Common myeloid progenitor, CD34-positive (primary cell): ENCODE data around the gene NME8.
A peak's percentile ranks its signal among the peaks of the same experiment; 100 is the strongest.

Experiments
- CTCF ChIA-PET: fragments of 350-600 bp; sonication (Branson Sonifier 250); formaldehyde crosslinking; loops from one replicate; lab custom pipeline; 2021; ENCODE audit warnings: antibody characterized with exemption; lab: Charles Lee
- POLR2A ChIA-PET: fragments of 350-600 bp; sonication (Branson Sonifier 250); formaldehyde crosslinking; loops from one replicate; lab custom pipeline; 2021; ENCODE audit warnings: antibody characterized with exemption; lab: Charles Lee
- DNase-seq, 3 donors: peaks; one replicate each; pipeline versions ENCODE4 v3.0.0 to v3.0.0-alpha.2; 2013
- H3K27ac ChIP-seq, 2 experiments: 1 replicate in 1 of 2; 2 replicates in 1 of 2; pipeline ENCODE4 v1.7.0; 2013; ENCODE audit warnings: inconsistent platforms in 2 of 2, low read length in 2 of 2, mild to moderate bottlenecking in 2 of 2, low read depth in 1 of 2, moderate library complexity in 1 of 2; ENCODE audit not compliant: severe bottlenecking in 2 of 2, insufficient read depth in 1 of 2, poor library complexity in 1 of 2
- H3K27me3 ChIP-seq, 5 experiments: replicated peaks in 2 of 5; 1 replicate in 3 of 5; 2 replicates in 2 of 5; pipeline versions ENCODE4 v1.6.1 to v1.7.0; 2013; ENCODE audit warnings: low read length in 4 of 5, mild to moderate bottlenecking in 2 of 5, moderate library complexity in 2 of 5, inconsistent platforms in 1 of 5; ENCODE audit not compliant: insufficient read depth in 5 of 5, control insufficient read depth in 4 of 5
- H3K36me3 ChIP-seq, 4 experiments: 1 replicate in 2 of 4; 2 replicates in 2 of 4; pipeline versions ENCODE4 v1.6.1 to v1.7.0; 2013; ENCODE audit warnings: low read length in 3 of 4, control low read depth in 1 of 4, mild to moderate bottlenecking in 1 of 4; ENCODE audit not compliant: control insufficient read depth in 4 of 4, insufficient read depth in 4 of 4
- H3K4me1 ChIP-seq, 4 experiments: 1 replicate in 3 of 4; 2 replicates in 1 of 4; pipeline versions ENCODE4 v1.6.1 to v1.7.1; 2013; ENCODE audit warnings: low read length in 3 of 4, mild to moderate bottlenecking in 3 of 4, control low read depth in 1 of 4, inconsistent platforms in 1 of 4, moderate library complexity in 1 of 4; ENCODE audit not compliant: control insufficient read depth in 4 of 4, insufficient read depth in 4 of 4; ENCODE audit errors: control extremely low read depth in 1 of 4
- H3K4me3 ChIP-seq, 7 experiments: 1 replicate in 4 of 7; 2 replicates in 3 of 7; pipeline versions ENCODE4 v1.5.1 to v1.7.0; 2013; ENCODE audit warnings: mild to moderate bottlenecking in 7 of 7, low read length in 6 of 7, moderate library complexity in 6 of 7, inconsistent platforms in 2 of 7, low read depth in 2 of 7, control low read depth in 1 of 7; ENCODE audit not compliant: insufficient read depth in 4 of 7, control insufficient read depth in 1 of 7; ENCODE audit errors: extremely low read depth in 1 of 7
- H3K9me3 ChIP-seq, 5 experiments: 1 replicate in 4 of 5; 2 replicates in 1 of 5; pipeline versions ENCODE4 v1.6.1 to v1.7.1; 2013; ENCODE audit warnings: low read length in 4 of 5, mild to moderate bottlenecking in 2 of 5, inconsistent platforms in 1 of 5, low read depth in 1 of 5, moderate library complexity in 1 of 5; ENCODE audit not compliant: control insufficient read depth in 4 of 5, insufficient read depth in 2 of 5; ENCODE audit errors: control extremely low read depth in 1 of 5
- WGBS: methylation state at CpG from one replicate; pipeline ENCODE4 v1.1.5; 2013; ENCODE audit not compliant: insufficient coverage; 5-methylcytosine and 5-hydroxymethylcytosine counted together

Gene NME8

GRCh38 chr7:37915438-37915837 is 67.0 kb downstream of the NME8 start:
- 0% methylated on average over 4 of the region's 5 CpGs for WGBS
- peaks cover 0 to 12% (median 0%) of the 10 kb centered on the region in 5 experiments for H3K27me3 ChIP-seq

GRCh38 chr7:37916017-37916672 is 67.7 kb downstream of the NME8 start:
- ChIA-PET CTCF (interaction anchor here (0.6 to 6.9 kb wide), 13 partner anchors 9 to 461 kb away, joined by 3 to 59 read pairs (median 5); no protein-coding TSS in a partner anchor), POLR2A (no interaction called here)
- 3% methylated on average over 43 of the region's 57 CpGs for WGBS
- peaks cover 9 to 35% (median 31%) of the 10 kb centered on the region in 4 experiments for H3K4me1 ChIP-seq
- DNase-seq: peak; percentile 24 to 73 (median 53)
- H3K36me3 ChIP-seq: no peaks in the 10 kb centered on the region
- peaks cover 0 to 12% (median 0%) of the 10 kb centered on the region in 5 experiments for H3K27me3 ChIP-seq
- H3K27ac ChIP-seq: no peak overlapping the region
- no peaks in the 10 kb centered on the region for H3K9me3 ChIP-seq
- H3K4me3 ChIP-seq: peak overlapping the region; percentile 38 to 83 (median 63)

More at GRCh38 chr7:37915438-37915837, 67.0 kb downstream of the NME8 start:
- CTCF ChIA-PET: interaction anchor here (0.6 kb wide), 1 partner anchor 13 kb away, joined by 3 read pairs; no protein-coding TSS in a partner anchor
- H3K27ac ChIP-seq: no peak overlapping the region
- POLR2A ChIA-PET: no interaction called here
- DNase-seq: peak; percentile 42 to 68 (median 60)
- H3K36me3 ChIP-seq: no peaks in the 10 kb centered on the region
- peak overlapping the region in 6 of 7 experiments; percentile 15 to 83 (median 68) for H3K4me3 ChIP-seq
- no peaks in the 10 kb centered on the region for H3K9me3 ChIP-seq
- peaks cover 9 to 33% (median 29%) of the 10 kb centered on the region in 4 experiments for H3K4me1 ChIP-seq

- Histone ChIP-seq H3K36me3 (no peaks in the 10 kb centered on the region), H3K27me3 (peaks cover 0 to 12% (median 0%) of the 10 kb centered on the region in 5 experiments), H3K4me3 (peak within 1 kb of the TSS; percentile 38 to 83 (median 63)), H3K9me3 (no peaks in the 10 kb centered on the region), H3K4me1 (peaks cover 13 to 41% (median 36%) of the 10 kb centered on the region in 4 experiments), H3K27ac (no peak within 1 kb of the TSS)
- 0% methylated on average over 37 of the region's 46 CpGs for WGBS
- CTCF ChIA-PET: interaction anchor here (0.9 to 6.9 kb wide), 26 partner anchors 10 to 460 kb away, joined by 3 to 59 read pairs (median 4); no protein-coding TSS in a partner anchor
- DNase-seq: peak; percentile 53 to 63 (median 55)
- POLR2A ChIA-PET: no interaction called here
These were observed 68.6 kb downstream of the NME8 start, which contains the start of gene SFRP4 for GRCh38 chr7:37916673-37917660. SFRP4 (minus strand) TSS chr7:37916817; CDS start chr7:37916537, 280 bp downstream.

GRCh38 chr7:37918526-37918925 is 70.1 kb downstream of the NME8 start:
- POLR2A ChIA-PET: no interaction called here
- Histone ChIP-seq H3K9me3 (no peaks in the 10 kb centered on the region), H3K27me3 (peaks cover 0 to 12% (median 0%) of the 10 kb centered on the region in 5 experiments), H3K27ac (no peak overlapping the region), H3K36me3 (peaks cover 0 to 8% (median 2%) of the 10 kb centered on the region in 4 experiments), H3K4me1 (peaks cover 16 to 50% (median 40%) of the 10 kb centered on the region in 4 experiments), H3K4me3 (no peak overlapping the region)
- no peak for DNase-seq
- WGBS: 33% methylated on average over 3 of the region's 4 CpGs
- CTCF ChIA-PET: interaction anchor here (0.8 to 6.9 kb wide), 15 partner anchors 11 to 457 kb away, joined by 3 to 59 read pairs (median 3); no protein-coding TSS in a partner anchor

GRCh38 chr7:37920305-37920848 is 72.0 kb downstream of the NME8 start, which contains the start of gene EPDR1:
EPDR1 (plus strand) TSS chr7:37920640; CDS start chr7:37920940, 300 bp downstream.
- peak within 1 kb of the TSS; percentile 17 to 77 for H3K27ac ChIP-seq
- peak; percentile 83 to 94 (median 93) for DNase-seq
- peaks cover 0 to 24% (median 14%) of the 10 kb centered on the region in 4 experiments for H3K36me3 ChIP-seq
- H3K9me3 ChIP-seq: peaks cover 0 to 9% (median 4%) of the 10 kb centered on the region in 5 experiments
- H3K4me1 ChIP-seq: peaks cover 11 to 44% (median 36%) of the 10 kb centered on the region in 4 experiments
- peak within 1 kb of the TSS; percentile 78 to 93 (median 85) for H3K4me3 ChIP-seq
- 6% methylated on average over 19 of the region's 22 CpGs for WGBS
- POLR2A ChIA-PET: interaction anchor here (1.0 kb wide), 1 partner anchor 177 kb away, joined by 4 read pairs; no protein-coding TSS in a partner anchor
- H3K27me3 ChIP-seq: peaks cover 0 to 12% (median 0%) of the 10 kb centered on the region in 5 experiments
- CTCF ChIA-PET: interaction anchor here (0.9 to 6.9 kb wide), 14 partner anchors 9 to 455 kb away, joined by 3 to 59 read pairs (median 4); no protein-coding TSS in a partner anchor
